Adipocyte (in vitro differentiated cells): ENCODE data around the gene GRIN3B.
"Not testable (repeated sequence)": the region's sequence is repeated elsewhere in the genome, so short reads cannot be mapped to it uniquely, and the experiment has no call there.

Source experiments
- DNase-seq: peaks from one replicate; pipeline ENCODE4 v3.0.0-alpha.2; 2015; ENCODE audit warnings: low read depth
- H3K27me3 ChIP-seq: replicated peaks from 2 replicates; pipeline ENCODE4 v1.7.0; 2013; ENCODE audit warnings: mild to moderate bottlenecking, low read length, moderate library complexity; ENCODE audit not compliant: control insufficient read depth, insufficient read depth
- H3K36me3 ChIP-seq: 2 replicates; pipeline ENCODE4 v1.7.0; 2013; ENCODE audit warnings: low read length, mild to moderate bottlenecking, moderate library complexity; ENCODE audit not compliant: control insufficient read depth, insufficient read depth, severe bottlenecking
- H3K4me1 ChIP-seq: 2 replicates; pipeline ENCODE4 v1.7.0; 2013; ENCODE audit warnings: mild to moderate bottlenecking, low read length, moderate library complexity; ENCODE audit not compliant: control insufficient read depth, insufficient read depth
- H3K4me3 ChIP-seq: 2 replicates; pipeline ENCODE4 v1.7.0; 2013; ENCODE audit warnings: mild to moderate bottlenecking, low read length, moderate library complexity
- H3K9ac ChIP-seq: 2 replicates; pipeline ENCODE4 v1.7.0; 2013; ENCODE audit warnings: mild to moderate bottlenecking, low read length, moderate library complexity
- H3K9me3 ChIP-seq: 2 replicates; pipeline ENCODE4 v1.7.0; 2013; ENCODE audit warnings: mild to moderate bottlenecking, low read length, moderate library complexity; ENCODE audit not compliant: control insufficient read depth

Gene GRIN3B

DNA sequence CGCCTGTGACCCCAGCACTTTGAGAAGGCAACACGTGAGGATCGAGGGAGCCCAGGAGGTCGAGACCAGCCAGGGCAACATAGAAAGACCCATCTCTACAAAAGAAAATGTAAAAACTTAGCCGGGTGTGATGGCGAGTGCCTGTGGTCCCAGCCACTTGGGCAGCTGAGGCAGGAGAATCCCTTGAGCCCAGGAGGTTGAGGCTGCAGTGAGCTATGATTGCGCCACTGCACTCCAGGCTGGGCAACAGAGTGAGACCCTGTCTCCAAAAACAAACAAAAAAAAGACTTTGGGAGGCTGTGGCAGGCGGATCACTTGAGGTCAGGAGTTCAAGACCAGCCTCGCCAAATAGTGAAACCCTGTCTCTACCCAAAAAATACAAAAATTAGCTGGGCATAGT lies 42.6 kb upstream of the GRIN3B start:
- DNase-seq, H3K9me3 ChIP-seq, H3K27me3 ChIP-seq, H3K4me3 ChIP-seq, H3K9ac ChIP-seq, H3K4me1 ChIP-seq: not testable (repeated sequence)
- H3K36me3 ChIP-seq = peaks cover 23% of the 10 kb centered on the region

DNA sequence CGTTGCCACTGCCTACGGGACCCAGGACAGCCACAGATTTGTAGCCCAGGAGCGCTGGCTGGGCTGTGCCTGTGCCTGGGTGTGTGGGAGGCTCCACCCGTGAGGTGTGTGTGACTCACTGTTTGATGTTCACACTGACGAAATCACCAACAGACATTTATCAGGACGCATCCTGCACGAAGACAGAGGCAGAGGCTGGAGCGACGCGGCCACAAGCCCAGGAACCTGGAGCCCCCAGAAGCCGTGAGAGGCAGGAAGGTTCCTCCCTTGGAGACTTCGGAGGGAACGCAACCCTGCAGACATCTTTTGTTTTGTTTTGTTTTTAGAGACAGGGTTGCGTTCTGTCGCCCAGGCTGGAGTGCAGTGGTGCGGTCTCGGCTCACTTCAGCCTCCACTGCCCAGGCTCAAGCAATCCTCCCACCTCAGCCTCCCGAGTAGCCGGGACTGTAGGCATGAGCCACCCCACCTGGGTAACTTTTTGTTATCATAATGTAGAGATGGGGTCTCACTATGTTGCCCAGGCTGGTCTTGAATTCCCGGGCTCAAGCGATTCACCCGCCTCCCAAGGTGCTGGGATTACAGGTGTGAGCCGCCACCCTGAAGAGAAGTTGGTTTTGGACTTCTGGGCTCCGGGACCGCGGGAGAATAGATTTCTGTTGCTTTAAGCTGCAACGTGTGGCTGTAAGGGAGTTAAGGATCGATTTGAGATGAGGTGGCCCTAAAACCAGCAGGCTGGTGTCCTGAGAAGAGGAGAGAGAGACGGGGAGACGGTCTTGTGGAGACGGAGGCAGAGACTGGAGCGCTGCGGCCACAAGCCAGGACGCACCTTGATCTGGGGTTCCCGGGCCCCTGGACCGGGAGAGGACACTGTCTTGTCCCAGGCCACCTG lies 41.0 kb upstream of the GRIN3B start:
- no peak for DNase-seq
- H3K9me3 ChIP-seq = no peaks in the 10 kb centered on the region
- H3K36me3 ChIP-seq = peaks cover 33% of the 10 kb centered on the region
- no peak overlapping the region for H3K4me3 ChIP-seq
- H3K9ac ChIP-seq = no peak overlapping the region
- H3K4me1 ChIP-seq = no peaks in the 10 kb centered on the region
- no peaks in the 10 kb centered on the region for H3K27me3 ChIP-seq

DNA sequence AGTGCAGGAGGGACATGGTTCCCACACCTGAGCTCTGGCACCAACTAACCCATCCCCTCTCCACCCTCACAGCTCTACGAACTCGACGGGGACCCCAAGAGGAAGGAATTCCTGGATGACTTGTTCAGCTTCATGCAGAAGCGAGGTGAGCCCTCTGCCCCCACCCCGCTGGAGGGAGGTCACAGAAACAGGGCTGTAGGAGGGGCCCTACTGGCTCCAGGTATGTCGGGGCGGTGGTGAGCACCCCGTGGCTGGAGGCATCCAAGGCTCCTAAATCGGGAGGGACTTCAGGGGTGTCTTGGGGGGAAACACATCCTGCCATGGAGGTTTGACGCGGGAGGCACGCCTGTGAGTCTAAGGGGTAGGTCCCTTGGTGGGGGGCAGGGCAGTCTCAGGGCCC lies 40.2 kb upstream of the GRIN3B start:
- peaks cover 40% of the 10 kb centered on the region for H3K36me3 ChIP-seq
- H3K9me3 ChIP-seq = no peaks in the 10 kb centered on the region
- H3K27me3 ChIP-seq = no peaks in the 10 kb centered on the region
- no peak overlapping the region for H3K9ac ChIP-seq
- H3K4me3 ChIP-seq = no peak overlapping the region
- no peak for DNase-seq
- no peaks in the 10 kb centered on the region for H3K4me1 ChIP-seq

DNA sequence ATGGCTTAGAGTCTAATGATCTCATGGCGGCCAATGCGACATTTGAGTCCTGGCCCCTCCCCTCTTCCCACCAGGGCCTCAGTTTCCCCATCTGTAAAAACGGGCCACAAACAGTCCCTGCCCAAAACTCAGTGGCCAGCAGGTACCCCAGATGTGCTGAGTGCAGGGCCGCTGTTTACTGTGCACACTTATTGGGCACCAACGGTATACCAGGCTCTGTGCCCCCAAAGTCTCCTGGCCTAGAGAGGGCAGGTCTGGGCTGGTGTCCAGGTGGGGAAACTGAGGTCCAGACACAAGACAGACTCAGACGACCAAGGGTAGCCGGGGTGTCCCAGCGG lies 39.6 kb upstream of the GRIN3B start:
- H3K4me3 ChIP-seq = no peak overlapping the region

DNA sequence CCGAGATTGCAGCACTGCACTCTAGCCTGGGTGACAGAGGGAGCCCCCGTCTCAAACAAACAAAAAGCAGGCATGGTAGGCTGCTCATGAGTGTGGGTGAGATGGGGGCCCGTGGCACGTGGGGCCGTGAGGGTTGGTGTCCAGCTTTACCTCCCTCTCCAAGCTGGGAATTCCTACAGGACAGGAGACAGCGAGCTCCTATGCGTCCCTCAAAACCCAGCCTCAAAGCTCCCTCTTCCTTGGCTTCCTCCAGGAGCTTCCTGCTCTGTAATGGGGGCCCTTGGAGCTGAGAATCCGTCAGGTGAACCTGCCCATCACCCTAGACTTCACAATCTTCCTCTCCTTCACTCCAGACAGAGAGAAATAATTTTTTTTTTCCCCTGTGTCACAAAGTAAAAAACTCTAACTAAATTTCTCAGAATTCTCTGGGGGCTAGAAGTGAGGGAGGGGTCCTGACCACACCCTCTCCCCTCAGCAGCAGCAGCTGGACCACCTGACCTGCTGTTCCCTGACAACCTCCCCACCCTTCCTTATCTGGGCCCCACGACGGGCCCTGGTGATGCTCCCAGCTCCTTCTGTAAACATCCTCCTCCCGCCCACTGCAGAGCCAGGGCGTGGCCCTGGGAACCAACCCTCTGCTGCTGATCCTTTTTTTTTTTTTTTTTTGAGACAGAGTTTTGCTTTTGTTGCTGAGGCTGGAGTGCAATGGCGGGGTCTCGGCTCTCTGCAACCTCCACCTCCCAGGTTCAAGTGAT lies 38.2 kb upstream of the GRIN3B start:
- Histone ChIP-seq H3K9ac (no peak overlapping the region), H3K36me3 (peaks cover 54% of the 10 kb centered on the region), H3K9me3 (no peaks in the 10 kb centered on the region), H3K27me3 (no peaks in the 10 kb centered on the region), H3K4me3 (no peak overlapping the region), H3K4me1 (no peaks in the 10 kb centered on the region)
- peak; percentile 69 for DNase-seq

More for the DNA sequence above, 39.6 kb upstream of the GRIN3B start:
- H3K27me3 ChIP-seq = no peaks in the 10 kb centered on the region
- no peaks in the 10 kb centered on the region for H3K4me1 ChIP-seq
- no peaks in the 10 kb centered on the region for H3K9me3 ChIP-seq
- no peak overlapping the region for H3K9ac ChIP-seq
- peaks cover 46% of the 10 kb centered on the region for H3K36me3 ChIP-seq
- no peak for DNase-seq

DNA sequence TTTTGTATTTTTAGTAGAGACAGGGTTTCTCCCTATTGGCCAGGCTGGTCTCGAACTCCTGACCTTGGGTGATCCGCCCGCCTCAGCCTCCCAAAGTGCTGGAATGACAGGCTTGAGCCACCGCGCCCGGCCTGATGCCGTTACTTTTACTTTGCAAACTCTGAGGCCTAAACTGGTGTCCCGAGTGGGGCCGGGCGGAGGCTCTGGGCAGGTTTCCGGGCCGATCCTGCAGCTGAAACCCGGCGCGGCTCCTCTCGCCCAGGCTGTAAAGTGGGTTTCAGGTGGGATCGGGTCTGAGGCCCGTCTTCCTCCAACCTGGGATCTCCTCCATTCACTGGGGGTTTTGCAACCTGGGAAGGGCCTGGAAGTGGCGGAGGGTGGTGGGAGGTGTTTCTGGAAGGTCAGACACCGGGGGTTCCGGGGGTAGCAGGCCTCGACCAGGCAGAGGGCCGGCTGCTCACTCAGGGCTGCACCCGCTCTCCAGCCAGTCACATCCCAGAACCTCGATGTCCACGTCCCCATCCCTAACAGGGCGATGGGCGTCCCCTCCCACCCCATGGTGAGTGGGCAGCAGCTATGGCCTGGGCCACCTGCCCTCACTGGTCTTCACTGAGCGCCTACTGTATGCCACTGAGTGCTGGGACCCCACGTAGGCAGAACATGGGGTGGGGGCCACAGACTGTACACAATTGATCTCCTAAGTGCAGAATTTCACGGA lies 37.4 kb upstream of the GRIN3B start:
- H3K27me3 ChIP-seq = no peaks in the 10 kb centered on the region
- H3K36me3 ChIP-seq = peaks cover 60% of the 10 kb centered on the region
- H3K9ac ChIP-seq = no peak overlapping the region
- no peak overlapping the region for H3K4me3 ChIP-seq
- no peaks in the 10 kb centered on the region for H3K9me3 ChIP-seq
- no peaks in the 10 kb centered on the region for H3K4me1 ChIP-seq
- DNase-seq = no peak

DNA sequence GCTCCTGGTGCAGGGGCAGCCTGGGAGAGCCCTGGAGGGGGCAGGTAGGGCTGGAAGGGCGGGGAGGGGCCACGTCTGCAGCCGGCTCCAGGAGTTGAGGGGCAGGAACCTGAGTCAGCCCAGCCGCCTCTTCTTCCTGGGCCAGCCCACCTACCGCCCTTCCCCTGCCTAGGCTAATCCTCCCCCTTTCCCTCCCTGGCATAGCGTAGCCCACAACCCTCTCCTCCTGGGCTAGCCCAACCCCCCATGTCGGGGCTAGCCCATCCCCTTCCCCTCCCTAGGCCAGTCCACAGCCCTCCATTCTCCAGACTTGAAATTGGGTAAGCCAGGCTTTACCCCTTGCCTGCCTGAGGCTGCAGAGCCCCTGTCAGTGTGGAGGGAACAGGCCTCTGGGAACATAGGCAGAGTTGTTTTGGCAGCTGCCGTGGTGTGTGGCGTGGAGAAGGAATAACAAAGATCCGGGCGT lies 36.7 kb upstream of the GRIN3B start:
- no peak overlapping the region for H3K4me3 ChIP-seq
- DNase-seq = no peak
- H3K27me3 ChIP-seq = no peaks in the 10 kb centered on the region
- H3K9ac ChIP-seq = no peak overlapping the region
- no peaks in the 10 kb centered on the region for H3K4me1 ChIP-seq
- no peaks in the 10 kb centered on the region for H3K9me3 ChIP-seq
- H3K36me3 ChIP-seq = peaks cover 63% of the 10 kb centered on the region

DNA sequence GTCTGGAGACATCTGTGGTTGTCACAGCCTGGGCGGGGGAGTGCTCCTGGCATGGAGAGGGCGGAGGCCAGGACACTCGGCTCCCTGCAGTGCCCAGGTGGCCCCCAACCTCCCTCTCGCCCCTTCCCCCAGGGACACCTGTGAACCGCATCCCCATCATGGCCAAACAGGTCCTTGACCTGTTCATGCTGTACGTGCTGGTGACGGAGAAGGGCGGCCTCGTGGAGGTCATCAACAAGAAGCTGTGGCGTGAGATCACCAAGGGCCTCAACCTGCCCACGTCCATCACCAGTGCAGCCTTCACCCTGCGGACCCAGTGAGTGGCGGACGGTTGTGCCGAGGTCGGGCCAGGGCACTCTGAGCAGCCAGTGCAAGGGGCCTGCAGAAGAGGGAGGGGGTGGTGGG lies 36.1 kb upstream of the GRIN3B start:
- H3K4me1 ChIP-seq = no peaks in the 10 kb centered on the region
- H3K36me3 ChIP-seq = peaks cover 69% of the 10 kb centered on the region
- H3K9ac ChIP-seq = no peak overlapping the region
- H3K27me3 ChIP-seq = no peaks in the 10 kb centered on the region
- H3K9me3 ChIP-seq = no peaks in the 10 kb centered on the region
- DNase-seq = no peak
- H3K4me3 ChIP-seq = no peak overlapping the region

DNA sequence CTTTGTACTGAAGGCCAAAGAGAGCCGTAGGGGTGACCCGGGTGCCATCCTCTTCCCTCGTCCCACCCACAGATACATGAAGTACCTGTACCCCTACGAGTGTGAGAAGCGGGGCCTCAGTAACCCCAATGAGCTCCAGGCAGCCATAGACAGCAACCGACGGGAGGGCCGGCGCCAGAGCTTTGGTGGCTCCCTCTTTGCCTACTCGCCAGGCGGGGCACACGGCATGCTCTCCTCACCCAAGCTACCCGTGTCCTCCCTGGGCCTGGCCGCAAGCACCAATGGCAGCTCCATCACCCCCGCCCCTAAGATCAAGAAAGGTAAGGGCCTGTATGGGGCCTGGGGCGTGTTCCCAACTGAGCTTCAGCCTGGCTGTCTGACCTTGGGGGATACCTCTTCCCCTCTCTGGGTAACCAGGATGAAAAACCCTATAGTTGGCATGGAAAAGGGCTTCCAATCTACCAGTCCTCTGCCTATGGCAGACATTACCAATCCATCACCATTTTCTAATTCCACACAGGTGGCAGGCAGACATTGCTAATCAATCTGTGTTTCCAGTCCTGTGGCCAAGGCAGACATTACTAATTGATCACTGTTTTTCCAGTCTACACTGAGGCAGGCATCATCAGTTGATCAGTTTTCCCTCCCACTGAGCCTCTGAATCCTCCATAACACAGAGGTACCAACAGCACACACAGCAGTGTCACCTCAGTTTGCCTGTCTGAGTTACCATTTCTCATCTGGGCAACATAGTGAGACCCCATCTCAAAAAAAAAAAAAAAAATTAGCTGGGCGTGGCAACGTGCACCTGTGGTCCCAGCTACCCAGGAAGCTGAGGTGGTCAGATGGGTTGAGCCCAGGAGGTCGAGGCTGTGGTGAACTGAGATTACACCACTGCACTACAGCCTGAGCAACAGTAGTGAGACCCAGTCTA lies 35.2 kb upstream of the GRIN3B start:
- H3K27me3 ChIP-seq = no peaks in the 10 kb centered on the region
- H3K9me3 ChIP-seq = no peaks in the 10 kb centered on the region
- DNase-seq = no peak
- H3K4me1 ChIP-seq = no peaks in the 10 kb centered on the region
- no peak overlapping the region for H3K4me3 ChIP-seq
- H3K9ac ChIP-seq = no peak overlapping the region
- peaks cover 69% of the 10 kb centered on the region for H3K36me3 ChIP-seq

DNA sequence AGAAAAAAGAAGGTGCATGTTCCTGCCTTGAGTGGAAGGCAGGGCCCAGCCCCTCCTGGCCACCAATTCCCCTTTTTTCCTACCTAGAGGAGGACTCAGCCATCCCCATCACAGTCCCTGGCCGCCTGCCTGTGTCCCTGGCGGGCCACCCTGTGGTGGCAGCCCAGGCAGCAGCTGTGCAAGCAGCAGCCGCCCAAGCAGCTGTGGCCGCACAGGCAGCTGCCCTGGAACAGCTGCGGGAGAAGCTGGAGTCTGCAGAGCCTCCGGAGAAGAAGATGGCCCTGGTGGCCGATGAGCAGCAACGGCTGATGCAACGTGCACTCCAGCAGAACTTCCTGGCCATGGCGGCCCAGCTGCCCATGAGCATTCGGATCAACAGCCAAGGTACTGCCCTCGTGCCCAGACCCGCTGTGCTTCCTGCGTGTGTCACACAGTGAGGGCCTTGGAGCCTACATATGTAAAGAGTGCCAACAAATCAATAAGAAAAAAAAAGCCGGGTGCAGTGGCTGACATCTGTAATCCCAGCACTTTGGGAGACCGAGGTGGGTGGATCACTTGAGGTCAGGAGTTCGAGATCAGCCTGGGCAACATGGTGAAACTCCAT lies 33.6 kb upstream of the GRIN3B start:
- Histone ChIP-seq H3K9me3 (peaks cover 4% of the 10 kb centered on the region), H3K9ac (no peak overlapping the region), H3K4me3 (no peak overlapping the region), H3K27me3 (no peaks in the 10 kb centered on the region), H3K4me1 (no peaks in the 10 kb centered on the region), H3K36me3 (peaks cover 72% of the 10 kb centered on the region)
- no peak for DNase-seq
